Smooth muscle cell (in vitro differentiated cells): ENCODE data around the gene LRIG3. TPM values are rescaled to one million over a fixed set of nuclear protein-coding genes. Genes with fewer than 3 reads are reported as not detected.
"Not testable (repeated sequence)": the region's sequence is repeated elsewhere in the genome, so short reads cannot be mapped to it uniquely, and the experiment has no call there.

ENCODE experiments used
- DNase-seq: peaks from one replicate; lab custom pipeline; 2025; ENCODE audit not compliant: unreplicated experiment; lab: John Stamatoyannopoulos, UW
- H2AFZ ChIP-seq: fragments of 200-600 bp; sonication (generic); 2 replicates; pipeline ENCODE4 v1.6.0; 2016; ENCODE audit warnings: antibody characterized with exemption, low read depth, mild to moderate bottlenecking
- H3F3A ChIP-seq: fragments of 200-600 bp; sonication (generic); 2 replicates; pipeline ENCODE4 v1.6.0; 2017; ENCODE audit warnings: antibody characterized with exemption, low read depth
- H3K27ac ChIP-seq: fragments of 200-600 bp; sonication (generic); 2 replicates; pipeline ENCODE4 v1.5.1; 2016; ENCODE audit warnings: low read depth, mild to moderate bottlenecking
- H3K27me3 ChIP-seq: fragments of 200-600 bp; sonication (generic); 2 replicates; pipeline ENCODE4 v1.6.1; 2016; ENCODE audit warnings: low read depth, mild to moderate bottlenecking
- H3K36me3 ChIP-seq: fragments of 200-600 bp; sonication (generic); 2 replicates; pipeline ENCODE4 v1.5.1; 2016; ENCODE audit warnings: low read depth
- H3K4me1 ChIP-seq: fragments of 200-600 bp; sonication (generic); 2 replicates; pipeline ENCODE4 v1.5.1; 2016; ENCODE audit warnings: low read depth
- H3K4me2 ChIP-seq: fragments of 200-600 bp; sonication (generic); 2 replicates; pipeline ENCODE4 v1.6.0; 2016; ENCODE audit warnings: mild to moderate bottlenecking
- H3K4me3 ChIP-seq: fragments of 200-600 bp; sonication (generic); 2 replicates; pipeline ENCODE4 v1.5.1; 2016; ENCODE audit warnings: mild to moderate bottlenecking
- H3K79me2 ChIP-seq: fragments of 200-600 bp; sonication (generic); 2 replicates; pipeline ENCODE4 v1.6.0; 2016; ENCODE audit warnings: low read depth, mild to moderate bottlenecking
- H3K9ac ChIP-seq: fragments of 200-600 bp; sonication (generic); 2 replicates; pipeline ENCODE4 v1.6.0; 2016; ENCODE audit warnings: low read depth
- H3K9me3 ChIP-seq: fragments of 200-600 bp; sonication (generic); replicated peaks from 2 replicates; pipeline ENCODE4 v1.5.1; 2016; ENCODE audit warnings: low read depth
- H4K20me1 ChIP-seq: fragments of 200-600 bp; sonication (generic); 2 replicates; pipeline ENCODE4 v1.6.0; 2016; ENCODE audit warnings: low read depth
- WGBS: methylation state at CpG from one replicate; pipeline ENCODE4 v1.1.7; 2016; ENCODE audit warnings: low lambda C conversion rate; 5-methylcytosine and 5-hydroxymethylcytosine counted together
- polyA plus RNA-seq: library from polyadenylated mRNA; unstranded; fragments of >200 nt; fragmentation: Nextera tagmentation; extraction: Ambion mirVana; gene quantifications from 2 replicates; pipeline ENCODE4 v1.2.1, GENCODE V29; 2016
- total RNA-seq: library from RNA; depleted of rRNA; stranded (reverse); fragments of >200 nt; gene quantifications from 2 replicates; pipeline ENCODE4 v1.2.3, GENCODE V29; 2014
- TF ChIP-seq, protein P1 (sequence below): fragments of 200-600 bp; sonication (generic); IDR thresholded peaks from 2 replicates; pipeline ENCODE4 v1.5.1; 2017; ENCODE audit warnings: borderline replicate concordance, mild to moderate bottlenecking, antibody characterized with exemption; ENCODE audit not compliant: insufficient read depth, poor library complexity, severe bottlenecking

Gene LRIG3
- total and polyA plus RNA-seq, 2 experiments from 2014 or later, result 6.7 to 22.4 TPM

- Histone ChIP-seq H3K9ac (no peak overlapping the region), H3K4me2 (no peak overlapping the region), H3K36me3 (no peaks in the 10 kb centered on the region), H4K20me1 (no peaks in the 10 kb centered on the region), H3K4me1 (peaks cover 14% of the 10 kb centered on the region), H2AFZ (no peak overlapping the region), H3K27me3 (no peaks in the 10 kb centered on the region), H3F3A (no peaks in the 10 kb centered on the region), H3K27ac (no peak overlapping the region), H3K79me2 (no peaks in the 10 kb centered on the region), H3K4me3 (no peak overlapping the region), H3K9me3 (no peaks in the 10 kb centered on the region)
- TF ChIP-seq, protein P1, sequence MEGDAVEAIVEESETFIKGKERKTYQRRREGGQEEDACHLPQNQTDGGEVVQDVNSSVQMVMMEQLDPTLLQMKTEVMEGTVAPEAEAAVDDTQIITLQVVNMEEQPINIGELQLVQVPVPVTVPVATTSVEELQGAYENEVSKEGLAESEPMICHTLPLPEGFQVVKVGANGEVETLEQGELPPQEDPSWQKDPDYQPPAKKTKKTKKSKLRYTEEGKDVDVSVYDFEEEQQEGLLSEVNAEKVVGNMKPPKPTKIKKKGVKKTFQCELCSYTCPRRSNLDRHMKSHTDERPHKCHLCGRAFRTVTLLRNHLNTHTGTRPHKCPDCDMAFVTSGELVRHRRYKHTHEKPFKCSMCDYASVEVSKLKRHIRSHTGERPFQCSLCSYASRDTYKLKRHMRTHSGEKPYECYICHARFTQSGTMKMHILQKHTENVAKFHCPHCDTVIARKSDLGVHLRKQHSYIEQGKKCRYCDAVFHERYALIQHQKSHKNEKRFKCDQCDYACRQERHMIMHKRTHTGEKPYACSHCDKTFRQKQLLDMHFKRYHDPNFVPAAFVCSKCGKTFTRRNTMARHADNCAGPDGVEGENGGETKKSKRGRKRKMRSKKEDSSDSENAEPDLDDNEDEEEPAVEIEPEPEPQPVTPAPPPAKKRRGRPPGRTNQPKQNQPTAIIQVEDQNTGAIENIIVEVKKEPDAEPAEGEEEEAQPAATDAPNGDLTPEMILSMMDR, result no peak
- WGBS, result 46% methylated on average over 1 of the region's 1 CpG
- no peak for DNase-seq
These were observed 35.5 kb upstream of the LRIG3 start for GRCh38 chr12:58955849-58956248.

DNA sequence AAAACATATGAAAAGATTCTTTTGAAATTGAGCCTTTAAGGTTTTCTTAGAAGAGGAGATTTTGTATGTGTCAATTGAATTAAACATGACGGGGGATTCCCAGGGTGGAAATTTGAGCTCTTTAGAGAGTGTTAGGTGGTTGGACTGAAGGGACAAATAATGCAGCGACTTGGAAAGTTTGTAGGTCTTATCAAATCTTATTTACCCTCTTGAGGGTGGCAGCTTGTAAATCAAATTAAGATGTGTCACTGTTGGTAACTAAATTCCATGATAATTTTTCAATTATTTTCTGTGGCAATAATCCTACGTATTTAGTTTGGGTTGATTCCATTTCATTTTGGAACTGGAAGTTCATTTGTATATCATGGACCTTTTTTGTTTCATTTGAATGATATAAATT, 33.7 kb upstream of the LRIG3 start:
- Histone ChIP-seq H3K4me3 (no peak overlapping the region), H4K20me1 (no peaks in the 10 kb centered on the region), H3K36me3 (no peaks in the 10 kb centered on the region), H3F3A (no peaks in the 10 kb centered on the region), H3K79me2 (no peaks in the 10 kb centered on the region), H3K4me2 (no peak overlapping the region), H2AFZ (no peak overlapping the region), H3K9ac (no peak overlapping the region), H3K9me3 (no peaks in the 10 kb centered on the region), H3K27ac (no peak overlapping the region), H3K4me1 (peaks cover 13% of the 10 kb centered on the region), H3K27me3 (no peaks in the 10 kb centered on the region)
- DNase-seq, result no peak
- TF ChIP-seq, protein P1, result no peak
- WGBS, result 60% methylated on average over 3 of the region's 3 CpGs

GRCh38 chr12:58950739-58951100, 30.4 kb upstream of the LRIG3 start:
- no peaks in the 10 kb centered on the region for H3K27me3 ChIP-seq
- H3F3A ChIP-seq, result no peaks in the 10 kb centered on the region
- H3K4me2 ChIP-seq, result no peak overlapping the region
- no peaks in the 10 kb centered on the region for H3K36me3 ChIP-seq
- TF ChIP-seq, protein P1, result no peak
- no peak overlapping the region for H2AFZ ChIP-seq
- H3K27ac ChIP-seq, result no peak overlapping the region
- H3K79me2 ChIP-seq, result no peaks in the 10 kb centered on the region
- no peak overlapping the region for H3K9ac ChIP-seq
- no peak for DNase-seq
- WGBS, result 91% methylated on average over 2 of the region's 2 CpGs
- H3K9me3 ChIP-seq, result no peaks in the 10 kb centered on the region
- H3K4me3 ChIP-seq, result no peak overlapping the region
- peaks cover under 1% of the 10 kb centered on the region for H3K4me1 ChIP-seq
- no peaks in the 10 kb centered on the region for H4K20me1 ChIP-seq

GRCh38 chr12:58949954-58950738, 29.8 kb upstream of the LRIG3 start:
- DNase-seq, H2AFZ ChIP-seq, H3K9ac ChIP-seq, H3K79me2 ChIP-seq, H3K4me3 ChIP-seq, H3K36me3 ChIP-seq, H4K20me1 ChIP-seq, H3F3A ChIP-seq, H3K4me2 ChIP-seq, H3K9me3 ChIP-seq, H3K4me1 ChIP-seq, H3K27me3 ChIP-seq, H3K27ac ChIP-seq: not testable (repeated sequence)
- 82% methylated on average over 11 of the region's 11 CpGs for WGBS
